AG04449 (cell line): Measurements from ENCODE around the gene ABI3BP.

Source experiments
- CTCF ChIA-PET: fragments of 350-600 bp; formaldehyde crosslinking; extraction: SDS; loops from one replicate; lab custom pipeline; 2021; ENCODE audit warnings: antibody characterized with exemption; lab: Yijun Ruan, JAX
- POLR2A ChIA-PET: fragments of 400-600, 350-600 bp; formaldehyde crosslinking; extraction: SDS; loops from one replicate; lab custom pipeline; 2020; ENCODE audit warnings: antibody characterized with exemption, inconsistent platforms; lab: Yijun Ruan, JAX
- DNase-seq: peaks from one replicate; pipeline ENCODE4 v3.0.0-alpha.2; 2010; ENCODE audit warnings: low read depth, low spot score
- H3K4me3 ChIP-seq: 2 replicates; pipeline ENCODE4 v1.5.1; 2011; ENCODE audit warnings: low read depth, mild to moderate bottlenecking, control low read depth, low read length
- TF ChIP-seq, protein P1 (sequence below): IDR thresholded peaks from one replicate; pipeline ENCODE4 v1.5.1; 2011; ENCODE audit warnings: mild to moderate bottlenecking, moderate library complexity, low read length, control low read depth, inconsistent platforms; ENCODE audit not compliant: insufficient read depth; ENCODE audit errors: missing control alignments

ABI3BP gene

DNA sequence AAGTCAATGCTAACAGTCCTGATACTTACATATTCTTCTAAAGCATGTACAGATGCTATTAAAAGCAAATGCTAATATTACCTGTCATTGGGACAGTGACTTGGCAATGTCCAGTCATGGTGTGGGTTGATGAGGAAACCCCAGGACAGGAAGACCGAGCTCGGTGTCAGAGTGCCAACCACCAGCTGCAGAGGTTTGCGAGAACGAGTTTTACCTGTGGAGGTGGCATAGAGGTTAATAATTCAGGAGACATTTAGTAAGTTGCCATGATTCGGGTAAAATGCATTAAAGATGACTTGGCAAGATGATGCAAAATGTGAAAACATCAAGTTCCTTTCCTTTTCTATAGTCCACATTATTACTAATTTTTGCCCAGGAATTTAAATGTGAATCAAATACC is 94.5 kb downstream of the ABI3BP start:
- TF ChIP-seq, protein P1, sequence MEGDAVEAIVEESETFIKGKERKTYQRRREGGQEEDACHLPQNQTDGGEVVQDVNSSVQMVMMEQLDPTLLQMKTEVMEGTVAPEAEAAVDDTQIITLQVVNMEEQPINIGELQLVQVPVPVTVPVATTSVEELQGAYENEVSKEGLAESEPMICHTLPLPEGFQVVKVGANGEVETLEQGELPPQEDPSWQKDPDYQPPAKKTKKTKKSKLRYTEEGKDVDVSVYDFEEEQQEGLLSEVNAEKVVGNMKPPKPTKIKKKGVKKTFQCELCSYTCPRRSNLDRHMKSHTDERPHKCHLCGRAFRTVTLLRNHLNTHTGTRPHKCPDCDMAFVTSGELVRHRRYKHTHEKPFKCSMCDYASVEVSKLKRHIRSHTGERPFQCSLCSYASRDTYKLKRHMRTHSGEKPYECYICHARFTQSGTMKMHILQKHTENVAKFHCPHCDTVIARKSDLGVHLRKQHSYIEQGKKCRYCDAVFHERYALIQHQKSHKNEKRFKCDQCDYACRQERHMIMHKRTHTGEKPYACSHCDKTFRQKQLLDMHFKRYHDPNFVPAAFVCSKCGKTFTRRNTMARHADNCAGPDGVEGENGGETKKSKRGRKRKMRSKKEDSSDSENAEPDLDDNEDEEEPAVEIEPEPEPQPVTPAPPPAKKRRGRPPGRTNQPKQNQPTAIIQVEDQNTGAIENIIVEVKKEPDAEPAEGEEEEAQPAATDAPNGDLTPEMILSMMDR = no peak
- ChIA-PET CTCF (interaction anchor here (2.6 kb wide), 1 partner anchor 298 kb away, joined by 18 read pairs; no protein-coding TSS in a partner anchor), POLR2A (no interaction called here)
- H3K4me3 ChIP-seq = no peak overlapping the region
- DNase-seq = no peak

DNA sequence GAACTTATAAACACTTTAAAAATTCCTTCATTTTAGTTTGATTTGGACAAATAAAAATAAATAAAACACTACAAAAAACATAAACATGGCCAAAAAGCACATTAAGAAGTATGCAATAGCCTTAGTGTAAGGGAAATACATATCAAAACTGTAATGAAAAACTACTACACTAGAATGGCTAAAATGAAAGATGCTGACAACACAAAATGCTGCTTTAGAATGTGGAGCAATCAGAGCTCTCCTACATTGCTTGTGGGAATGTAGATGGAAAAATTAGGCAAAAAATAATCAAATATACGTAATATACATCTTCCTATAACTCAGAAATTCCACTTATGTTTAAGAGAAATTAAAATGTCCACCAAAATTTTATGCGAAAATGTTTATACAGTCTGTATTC is 96.2 kb downstream of the ABI3BP start:
- H3K4me3 ChIP-seq = no peak overlapping the region
- no peak for DNase-seq
- TF ChIP-seq, protein P1 = no peak
- ChIA-PET CTCF (interaction anchor here (2.6 kb wide), 1 partner anchor 300 kb away, joined by 18 read pairs; no protein-coding TSS in a partner anchor), POLR2A (no interaction called here)

DNA sequence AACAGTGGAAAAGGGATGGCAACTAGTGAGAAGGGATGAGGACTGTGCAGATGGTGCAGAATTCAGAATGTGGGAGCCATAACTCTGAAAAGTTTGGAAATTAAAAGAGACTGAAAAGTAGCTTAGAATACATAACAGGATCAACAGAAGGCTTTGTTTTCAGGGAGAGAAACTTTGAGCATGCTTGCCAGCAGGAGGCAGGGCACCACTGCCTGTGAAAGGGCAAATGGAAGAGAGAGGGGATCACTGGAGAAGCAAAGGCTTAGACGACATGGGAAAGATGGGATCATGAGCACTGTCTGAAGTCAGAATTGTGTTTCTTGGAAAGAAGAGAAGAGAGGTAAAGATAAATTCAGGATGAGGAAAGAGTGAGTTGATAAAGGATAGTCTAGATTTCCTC is 99.6 kb downstream of the ABI3BP start:
- no peak for DNase-seq
- no peak overlapping the region for H3K4me3 ChIP-seq
- TF ChIP-seq, protein P1 = peak; percentile 64
- POLR2A ChIA-PET = interaction anchor here (0.8 kb wide), 1 partner anchor 303 kb away, joined by 3 read pairs; no protein-coding TSS in a partner anchor
- CTCF ChIA-PET = interaction anchor here (0.7 to 5.6 kb wide), 26 partner anchors 8 to 489 kb away, joined by 3 to 129 read pairs (median 5); no protein-coding TSS in a partner anchor

DNA sequence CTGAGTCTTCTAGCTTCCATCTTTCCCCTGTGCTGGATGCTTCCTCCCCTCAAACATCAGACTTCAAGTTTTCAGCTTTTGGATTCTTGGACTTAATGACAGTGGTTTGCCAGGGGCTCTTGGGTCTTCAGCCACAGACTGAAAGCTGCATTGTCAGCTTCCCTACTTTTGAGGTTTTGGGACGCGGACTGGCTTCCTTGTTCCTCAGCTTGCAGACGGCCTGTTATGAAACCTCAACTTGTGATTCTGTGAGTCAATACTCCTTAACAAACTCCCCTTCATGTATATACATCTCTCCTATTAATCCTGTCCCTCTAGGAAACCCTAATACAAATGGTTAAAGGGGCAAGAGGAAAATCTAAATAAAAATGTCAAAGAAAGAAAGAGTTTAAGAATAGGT is 100.1 kb downstream of the ABI3BP start:
- DNase-seq = no peak
- POLR2A ChIA-PET = interaction anchor here (0.8 kb wide), 1 partner anchor 303 kb away, joined by 3 read pairs; no protein-coding TSS in a partner anchor
- no peak overlapping the region for H3K4me3 ChIP-seq
- TF ChIP-seq, protein P1 = no peak
- CTCF ChIA-PET = interaction anchor here (0.7 to 5.6 kb wide), 26 partner anchors 8 to 490 kb away, joined by 3 to 129 read pairs (median 5); no protein-coding TSS in a partner anchor

DNA sequence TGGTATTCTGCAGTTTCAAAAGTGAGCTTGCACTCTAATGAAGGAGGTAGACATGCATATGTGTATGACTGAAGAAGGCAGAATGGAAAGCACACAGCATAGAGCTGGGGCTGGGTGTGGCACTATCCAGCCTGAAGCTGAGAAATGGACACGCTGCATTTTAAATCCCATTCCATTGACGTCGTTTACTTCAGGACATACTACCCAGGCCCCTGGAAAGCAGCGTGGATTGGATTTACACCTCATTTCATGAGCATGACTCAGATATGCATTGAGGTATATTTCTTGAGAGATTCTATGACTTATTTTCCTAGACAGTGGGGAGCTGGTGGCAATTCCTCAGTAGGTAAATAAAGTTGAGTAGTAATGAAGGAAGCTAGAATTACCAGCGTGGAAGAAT is 101.4 kb downstream of the ABI3BP start:
- H3K4me3 ChIP-seq = no peak overlapping the region
- ChIA-PET CTCF (interaction anchor here (0.6 to 5.6 kb wide), 17 partner anchors 9 to 436 kb away, joined by 3 to 129 read pairs (median 4); no protein-coding TSS in a partner anchor), POLR2A (no interaction called here)
- TF ChIP-seq, protein P1 = no peak
- DNase-seq = no peak

DNA sequence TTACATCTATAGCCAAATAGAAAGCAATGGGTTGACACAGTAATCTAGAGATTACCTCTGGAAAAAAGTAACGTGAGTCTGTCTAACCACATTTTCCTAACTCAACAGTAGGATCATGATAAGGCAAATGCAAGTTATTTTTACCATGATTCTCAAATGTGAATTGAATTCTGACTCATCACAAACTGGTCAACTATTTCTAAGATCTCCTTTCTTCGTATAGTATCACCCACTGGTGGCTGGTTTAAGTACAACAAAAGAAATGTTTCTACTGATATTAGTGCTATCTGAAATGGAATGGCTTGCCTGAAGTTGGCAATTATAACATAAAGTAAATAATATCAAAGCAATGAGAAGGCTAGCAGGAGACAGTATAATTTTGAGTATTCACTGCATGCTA is 102.2 kb downstream of the ABI3BP start:
- H3K4me3 ChIP-seq = no peak overlapping the region
- TF ChIP-seq, protein P1 = peak; percentile 33
- CTCF ChIA-PET = interaction anchor here (3.0 to 5.6 kb wide), 2 partner anchors 306 to 310 kb away, joined by 27 to 129 read pairs; no protein-coding TSS in a partner anchor
- DNase-seq = no peak
- POLR2A ChIA-PET = no interaction called here
